GM23338 (cell line): Measurements from ENCODE around the gene PPP1R7.

Experiments used
- CREB1 ChIP-seq: fragments of 250-450 bp; sonication (Bioruptor Pico); IDR thresholded peaks from 2 replicates; pipeline ENCODE4 v1.5.0; 2020; ENCODE audit warnings: low read depth, mild to moderate bottlenecking, moderate library complexity
- EZH2 ChIP-seq: fragments of 200-600 bp; sonication (generic); IDR thresholded peaks from one replicate; pipeline ENCODE4 v1.8.0; 2017; ENCODE audit warnings: antibody characterized with exemption, mild to moderate bottlenecking, low read depth; ENCODE audit not compliant: unreplicated experiment
- EZH2phosphoT487 ChIP-seq: fragments of 200-600 bp; sonication (generic); IDR thresholded peaks from one replicate; pipeline ENCODE4 v1.8.1; 2018; ENCODE audit warnings: antibody characterized with exemption; ENCODE audit not compliant: unreplicated experiment
- JUNB ChIP-seq: IDR thresholded peaks from one replicate; pipeline ENCODE4 v1.6.1; 2016; ENCODE audit warnings: antibody characterized with exemption; ENCODE audit not compliant: unreplicated experiment
- POLR2AphosphoS5 ChIP-seq: IDR thresholded peaks from 2 replicates; pipeline ENCODE4 v1.6.1; 2016; ENCODE audit warnings: antibody characterized with exemption, low read depth
- ZNF114 ChIP-seq: fragments of 250-450 bp; sonication (Bioruptor Pico); IDR thresholded peaks from 2 replicates; pipeline ENCODE4 v1.5.0; 2020; ENCODE audit warnings: mild to moderate bottlenecking, moderate library complexity
- ZNF331 ChIP-seq: fragments of 250-450 bp; sonication (Bioruptor Pico); IDR thresholded peaks from 2 replicates; pipeline ENCODE4 v1.5.0; 2020; ENCODE audit warnings: low read depth, mild to moderate bottlenecking, moderate library complexity
- TF ChIP-seq, protein P1 (sequence below), 2 experiments: fragments of 200-600 bp in 1 of 2; sonication (generic) in 1 of 2; conservative IDR thresholded peaks; 2 replicates each; pipeline versions ENCODE4 v1.5.1 to v1.6.1; 2016 to 2017; ENCODE audit warnings: antibody characterized with exemption in 2 of 2, low read depth in 2 of 2, mild to moderate bottlenecking in 2 of 2, moderate library complexity in 1 of 2
- TF ChIP-seq, protein P2 (sequence below): IDR thresholded peaks from one replicate; pipeline ENCODE4 v1.6.1; 2018; ENCODE audit warnings: antibody characterized with exemption; ENCODE audit not compliant: unreplicated experiment
- TF ChIP-seq, protein P3 (sequence below): IDR thresholded peaks from 2 replicates; pipeline ENCODE4 v1.6.1; 2016; ENCODE audit warnings: antibody characterized with exemption
- TF ChIP-seq, protein P4 (sequence below): fragments of 250-450 bp; sonication (Bioruptor Pico); IDR thresholded peaks from 2 replicates; pipeline ENCODE4 v1.5.0; 2020; ENCODE audit warnings: mild to moderate bottlenecking, moderate library complexity

DNA sequence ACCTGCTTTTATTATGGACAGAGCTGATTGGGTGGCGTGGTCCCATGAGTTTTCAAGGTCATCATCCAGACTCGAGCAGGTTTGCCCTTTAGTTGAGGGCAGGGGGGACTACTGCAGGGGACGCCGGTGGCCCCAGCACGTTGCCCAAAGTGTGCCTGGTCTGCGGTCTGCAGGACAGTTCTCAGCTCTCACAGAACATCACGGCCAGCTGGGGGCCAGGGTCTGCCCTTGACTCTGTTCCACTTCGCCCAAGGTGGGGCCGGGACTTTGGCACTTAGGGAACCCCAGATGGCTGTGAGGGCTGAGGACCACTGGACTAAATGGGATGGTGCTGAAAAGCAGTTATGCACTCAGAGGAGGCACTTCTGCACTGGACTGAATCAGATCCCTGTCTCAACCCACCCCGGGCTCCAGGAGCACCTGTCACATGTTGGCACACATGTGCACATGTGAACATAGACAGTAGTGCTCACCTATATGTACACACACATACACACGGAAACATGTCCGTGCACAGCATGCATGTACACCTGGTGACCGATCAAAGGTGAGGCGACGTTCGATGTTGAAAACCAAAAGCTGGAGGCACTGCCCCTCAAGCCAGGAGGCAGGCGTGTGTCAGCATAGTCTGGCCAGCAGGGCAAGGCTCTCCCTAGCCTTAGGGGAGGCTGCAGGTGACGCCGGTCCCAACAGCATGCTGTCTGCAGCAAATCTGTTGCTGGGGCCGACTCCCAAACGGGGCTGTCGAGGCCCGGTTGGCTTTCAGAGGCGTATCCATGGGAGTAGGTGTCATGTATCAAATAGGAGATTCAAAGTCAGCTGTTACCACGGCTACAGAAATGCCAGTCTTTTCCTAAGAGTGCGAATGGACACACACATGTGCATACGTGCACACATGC, 48.4 kb downstream of the PPP1R7 start:
- TF ChIP-seq, protein P1, sequence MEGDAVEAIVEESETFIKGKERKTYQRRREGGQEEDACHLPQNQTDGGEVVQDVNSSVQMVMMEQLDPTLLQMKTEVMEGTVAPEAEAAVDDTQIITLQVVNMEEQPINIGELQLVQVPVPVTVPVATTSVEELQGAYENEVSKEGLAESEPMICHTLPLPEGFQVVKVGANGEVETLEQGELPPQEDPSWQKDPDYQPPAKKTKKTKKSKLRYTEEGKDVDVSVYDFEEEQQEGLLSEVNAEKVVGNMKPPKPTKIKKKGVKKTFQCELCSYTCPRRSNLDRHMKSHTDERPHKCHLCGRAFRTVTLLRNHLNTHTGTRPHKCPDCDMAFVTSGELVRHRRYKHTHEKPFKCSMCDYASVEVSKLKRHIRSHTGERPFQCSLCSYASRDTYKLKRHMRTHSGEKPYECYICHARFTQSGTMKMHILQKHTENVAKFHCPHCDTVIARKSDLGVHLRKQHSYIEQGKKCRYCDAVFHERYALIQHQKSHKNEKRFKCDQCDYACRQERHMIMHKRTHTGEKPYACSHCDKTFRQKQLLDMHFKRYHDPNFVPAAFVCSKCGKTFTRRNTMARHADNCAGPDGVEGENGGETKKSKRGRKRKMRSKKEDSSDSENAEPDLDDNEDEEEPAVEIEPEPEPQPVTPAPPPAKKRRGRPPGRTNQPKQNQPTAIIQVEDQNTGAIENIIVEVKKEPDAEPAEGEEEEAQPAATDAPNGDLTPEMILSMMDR (conservative IDR thresholded peaks at IDR 0.05; ENCODE audit: low read depth in 2 of 2): no peak
- no peak for TF ChIP-seq POLR2AphosphoS5
- TF ChIP-seq EZH2phosphoT487: no peak
- TF ChIP-seq, protein P2, sequence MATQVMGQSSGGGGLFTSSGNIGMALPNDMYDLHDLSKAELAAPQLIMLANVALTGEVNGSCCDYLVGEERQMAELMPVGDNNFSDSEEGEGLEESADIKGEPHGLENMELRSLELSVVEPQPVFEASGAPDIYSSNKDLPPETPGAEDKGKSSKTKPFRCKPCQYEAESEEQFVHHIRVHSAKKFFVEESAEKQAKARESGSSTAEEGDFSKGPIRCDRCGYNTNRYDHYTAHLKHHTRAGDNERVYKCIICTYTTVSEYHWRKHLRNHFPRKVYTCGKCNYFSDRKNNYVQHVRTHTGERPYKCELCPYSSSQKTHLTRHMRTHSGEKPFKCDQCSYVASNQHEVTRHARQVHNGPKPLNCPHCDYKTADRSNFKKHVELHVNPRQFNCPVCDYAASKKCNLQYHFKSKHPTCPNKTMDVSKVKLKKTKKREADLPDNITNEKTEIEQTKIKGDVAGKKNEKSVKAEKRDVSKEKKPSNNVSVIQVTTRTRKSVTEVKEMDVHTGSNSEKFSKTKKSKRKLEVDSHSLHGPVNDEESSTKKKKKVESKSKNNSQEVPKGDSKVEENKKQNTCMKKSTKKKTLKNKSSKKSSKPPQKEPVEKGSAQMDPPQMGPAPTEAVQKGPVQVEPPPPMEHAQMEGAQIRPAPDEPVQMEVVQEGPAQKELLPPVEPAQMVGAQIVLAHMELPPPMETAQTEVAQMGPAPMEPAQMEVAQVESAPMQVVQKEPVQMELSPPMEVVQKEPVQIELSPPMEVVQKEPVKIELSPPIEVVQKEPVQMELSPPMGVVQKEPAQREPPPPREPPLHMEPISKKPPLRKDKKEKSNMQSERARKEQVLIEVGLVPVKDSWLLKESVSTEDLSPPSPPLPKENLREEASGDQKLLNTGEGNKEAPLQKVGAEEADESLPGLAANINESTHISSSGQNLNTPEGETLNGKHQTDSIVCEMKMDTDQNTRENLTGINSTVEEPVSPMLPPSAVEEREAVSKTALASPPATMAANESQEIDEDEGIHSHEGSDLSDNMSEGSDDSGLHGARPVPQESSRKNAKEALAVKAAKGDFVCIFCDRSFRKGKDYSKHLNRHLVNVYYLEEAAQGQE: no peak
- TF ChIP-seq, protein P3, sequence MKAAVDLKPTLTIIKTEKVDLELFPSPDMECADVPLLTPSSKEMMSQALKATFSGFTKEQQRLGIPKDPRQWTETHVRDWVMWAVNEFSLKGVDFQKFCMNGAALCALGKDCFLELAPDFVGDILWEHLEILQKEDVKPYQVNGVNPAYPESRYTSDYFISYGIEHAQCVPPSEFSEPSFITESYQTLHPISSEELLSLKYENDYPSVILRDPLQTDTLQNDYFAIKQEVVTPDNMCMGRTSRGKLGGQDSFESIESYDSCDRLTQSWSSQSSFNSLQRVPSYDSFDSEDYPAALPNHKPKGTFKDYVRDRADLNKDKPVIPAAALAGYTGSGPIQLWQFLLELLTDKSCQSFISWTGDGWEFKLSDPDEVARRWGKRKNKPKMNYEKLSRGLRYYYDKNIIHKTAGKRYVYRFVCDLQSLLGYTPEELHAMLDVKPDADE: no peak
- no peak for TF ChIP-seq EZH2
- TF ChIP-seq ZNF114: no peak
- no peak for TF ChIP-seq JUNB
- no peak for TF ChIP-seq CREB1 (CRISPR knock-in tag)
- TF ChIP-seq, protein P4, sequence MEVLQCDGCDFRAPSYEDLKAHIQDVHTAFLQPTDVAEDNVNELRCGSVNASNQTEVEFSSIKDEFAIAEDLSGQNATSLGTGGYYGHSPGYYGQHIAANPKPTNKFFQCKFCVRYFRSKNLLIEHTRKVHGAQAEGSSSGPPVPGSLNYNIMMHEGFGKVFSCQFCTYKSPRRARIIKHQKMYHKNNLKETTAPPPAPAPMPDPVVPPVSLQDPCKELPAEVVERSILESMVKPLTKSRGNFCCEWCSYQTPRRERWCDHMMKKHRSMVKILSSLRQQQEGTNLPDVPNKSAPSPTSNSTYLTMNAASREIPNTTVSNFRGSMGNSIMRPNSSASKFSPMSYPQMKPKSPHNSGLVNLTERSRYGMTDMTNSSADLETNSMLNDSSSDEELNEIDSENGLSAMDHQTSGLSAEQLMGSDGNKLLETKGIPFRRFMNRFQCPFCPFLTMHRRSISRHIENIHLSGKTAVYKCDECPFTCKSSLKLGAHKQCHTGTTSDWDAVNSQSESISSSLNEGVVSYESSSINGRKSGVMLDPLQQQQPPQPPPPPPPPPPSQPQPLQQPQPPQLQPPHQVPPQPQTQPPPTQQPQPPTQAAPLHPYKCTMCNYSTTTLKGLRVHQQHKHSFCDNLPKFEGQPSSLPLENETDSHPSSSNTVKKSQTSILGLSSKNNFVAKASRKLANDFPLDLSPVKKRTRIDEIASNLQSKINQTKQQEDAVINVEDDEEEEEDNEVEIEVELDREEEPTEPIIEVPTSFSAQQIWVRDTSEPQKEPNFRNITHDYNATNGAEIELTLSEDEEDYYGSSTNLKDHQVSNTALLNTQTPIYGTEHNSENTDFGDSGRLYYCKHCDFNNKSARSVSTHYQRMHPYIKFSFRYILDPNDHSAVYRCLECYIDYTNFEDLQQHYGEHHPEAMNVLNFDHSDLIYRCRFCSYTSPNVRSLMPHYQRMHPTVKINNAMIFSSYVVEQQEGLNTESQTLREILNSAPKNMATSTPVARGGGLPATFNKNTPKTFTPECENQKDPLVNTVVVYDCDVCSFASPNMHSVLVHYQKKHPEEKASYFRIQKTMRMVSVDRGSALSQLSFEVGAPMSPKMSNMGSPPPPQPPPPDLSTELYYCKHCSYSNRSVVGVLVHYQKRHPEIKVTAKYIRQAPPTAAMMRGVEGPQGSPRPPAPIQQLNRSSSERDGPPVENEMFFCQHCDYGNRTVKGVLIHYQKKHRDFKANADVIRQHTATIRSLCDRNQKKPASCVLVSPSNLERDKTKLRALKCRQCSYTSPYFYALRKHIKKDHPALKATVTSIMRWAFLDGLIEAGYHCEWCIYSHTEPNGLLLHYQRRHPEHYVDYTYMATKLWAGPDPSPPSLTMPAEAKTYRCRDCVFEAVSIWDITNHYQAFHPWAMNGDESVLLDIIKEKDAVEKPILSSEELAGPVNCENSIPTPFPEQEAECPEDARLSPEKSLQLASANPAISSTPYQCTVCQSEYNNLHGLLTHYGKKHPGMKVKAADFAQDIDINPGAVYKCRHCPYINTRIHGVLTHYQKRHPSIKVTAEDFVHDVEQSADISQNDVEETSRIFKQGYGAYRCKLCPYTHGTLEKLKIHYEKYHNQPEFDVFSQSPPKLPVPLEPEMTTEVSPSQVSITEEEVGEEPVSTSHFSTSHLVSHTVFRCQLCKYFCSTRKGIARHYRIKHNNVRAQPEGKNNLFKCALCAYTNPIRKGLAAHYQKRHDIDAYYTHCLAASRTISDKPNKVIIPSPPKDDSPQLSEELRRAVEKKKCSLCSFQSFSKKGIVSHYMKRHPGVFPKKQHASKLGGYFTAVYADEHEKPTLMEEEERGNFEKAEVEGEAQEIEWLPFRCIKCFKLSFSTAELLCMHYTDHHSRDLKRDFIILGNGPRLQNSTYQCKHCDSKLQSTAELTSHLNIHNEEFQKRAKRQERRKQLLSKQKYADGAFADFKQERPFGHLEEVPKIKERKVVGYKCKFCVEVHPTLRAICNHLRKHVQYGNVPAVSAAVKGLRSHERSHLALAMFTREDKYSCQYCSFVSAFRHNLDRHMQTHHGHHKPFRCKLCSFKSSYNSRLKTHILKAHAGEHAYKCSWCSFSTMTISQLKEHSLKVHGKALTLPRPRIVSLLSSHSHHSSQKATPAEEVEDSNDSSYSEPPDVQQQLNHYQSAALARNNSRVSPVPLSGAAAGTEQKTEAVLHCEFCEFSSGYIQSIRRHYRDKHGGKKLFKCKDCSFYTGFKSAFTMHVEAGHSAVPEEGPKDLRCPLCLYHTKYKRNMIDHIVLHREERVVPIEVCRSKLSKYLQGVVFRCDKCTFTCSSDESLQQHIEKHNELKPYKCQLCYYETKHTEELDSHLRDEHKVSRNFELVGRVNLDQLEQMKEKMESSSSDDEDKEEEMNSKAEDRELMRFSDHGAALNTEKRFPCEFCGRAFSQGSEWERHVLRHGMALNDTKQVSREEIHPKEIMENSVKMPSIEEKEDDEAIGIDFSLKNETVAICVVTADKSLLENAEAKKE (CRISPR knock-in tag): no peak
- no peak for TF ChIP-seq ZNF331 (CRISPR knock-in tag)
